ENCODE data around the gene AGK.

AGK gene

GRCh38 chr7:141559961-141560360 is 8.8 kb downstream of the AGK start:
- peaks cover 2% of the 10 kb centered on the region for H3K36me3 ChIP-seq (ENCODE audit: control insufficient read depth, insufficient read depth, low read length)
- no peak overlapping the region for H3K9ac ChIP-seq (ENCODE audit: low read length)
- H3K4me3 ChIP-seq (ENCODE audit: low read length), result no peak overlapping the region
- no peaks in the 10 kb centered on the region for H3K27me3 ChIP-seq (ENCODE audit: control insufficient read depth, insufficient read depth, low read length)
- no peaks in the 10 kb centered on the region for H3K4me1 ChIP-seq (ENCODE audit: control insufficient read depth, insufficient read depth, low read length)
- H3K27ac ChIP-seq (ENCODE audit: low read depth, low read length), result no peak overlapping the region

- Histone ChIP-seq H3K36me3 (ENCODE audit: control insufficient read depth, insufficient read depth, low read length) (peaks cover 2% of the 10 kb centered on the region), H3K27me3 (ENCODE audit: control insufficient read depth, insufficient read depth, low read length) (no peaks in the 10 kb centered on the region), H3K4me3 (ENCODE audit: low read length) (no peak overlapping the region), H3K27ac (ENCODE audit: low read depth, low read length) (no peak overlapping the region), H3K4me1 (ENCODE audit: control insufficient read depth, insufficient read depth, low read length) (no peaks in the 10 kb centered on the region), H3K9ac (ENCODE audit: low read length) (no peak overlapping the region)
Observed at GRCh38 chr7:141562036-141562435, 10.8 kb downstream of the AGK start.

GRCh38 chr7:141562543-141562942 is 11.3 kb downstream of the AGK start:
- Histone ChIP-seq H3K27me3 (ENCODE audit: control insufficient read depth, insufficient read depth, low read length) (no peaks in the 10 kb centered on the region), H3K9ac (ENCODE audit: low read length) (no peak overlapping the region), H3K4me3 (ENCODE audit: low read length) (no peak overlapping the region), H3K27ac (ENCODE audit: low read depth, low read length) (no peak overlapping the region), H3K4me1 (ENCODE audit: control insufficient read depth, insufficient read depth, low read length) (no peaks in the 10 kb centered on the region), H3K36me3 (ENCODE audit: control insufficient read depth, insufficient read depth, low read length) (peaks cover 2% of the 10 kb centered on the region)

- Histone ChIP-seq H3K36me3 (ENCODE audit: control insufficient read depth, insufficient read depth, low read length) (peaks cover 2% of the 10 kb centered on the region), H3K27ac (ENCODE audit: low read depth, low read length) (no peak overlapping the region), H3K27me3 (ENCODE audit: control insufficient read depth, insufficient read depth, low read length) (no peaks in the 10 kb centered on the region), H3K4me1 (ENCODE audit: control insufficient read depth, insufficient read depth, low read length) (no peaks in the 10 kb centered on the region), H3K9ac (ENCODE audit: low read length) (no peak overlapping the region), H3K4me3 (ENCODE audit: low read length) (no peak overlapping the region)
Observed at GRCh38 chr7:141562972-141563371, 11.8 kb downstream of the AGK start.

- H3K36me3 ChIP-seq (ENCODE audit: control insufficient read depth, insufficient read depth, low read length), result peaks cover 5% of the 10 kb centered on the region
- no peak overlapping the region for H3K9ac ChIP-seq (ENCODE audit: low read length)
- H3K4me3 ChIP-seq (ENCODE audit: low read length), result no peak overlapping the region
- no peaks in the 10 kb centered on the region for H3K4me1 ChIP-seq (ENCODE audit: control insufficient read depth, insufficient read depth, low read length)
- no peak overlapping the region for H3K27ac ChIP-seq (ENCODE audit: low read depth, low read length)
- H3K27me3 ChIP-seq (ENCODE audit: control insufficient read depth, insufficient read depth, low read length), result no peaks in the 10 kb centered on the region
Observed at GRCh38 chr7:141563956-141564623, 12.9 kb downstream of the AGK start.

- Histone ChIP-seq H3K9ac (ENCODE audit: low read length) (no peak overlapping the region), H3K36me3 (ENCODE audit: control insufficient read depth, insufficient read depth, low read length) (peaks cover 5% of the 10 kb centered on the region), H3K4me1 (ENCODE audit: control insufficient read depth, insufficient read depth, low read length) (no peaks in the 10 kb centered on the region), H3K27ac (ENCODE audit: low read depth, low read length) (no peak overlapping the region), H3K27me3 (ENCODE audit: control insufficient read depth, insufficient read depth, low read length) (no peaks in the 10 kb centered on the region), H3K4me3 (ENCODE audit: low read length) (no peak overlapping the region)
Observed at GRCh38 chr7:141567432-141567831, 16.2 kb downstream of the AGK start.

- H3K27ac ChIP-seq (ENCODE audit: low read depth, low read length), result no peak overlapping the region
- peaks cover 5% of the 10 kb centered on the region for H3K36me3 ChIP-seq (ENCODE audit: control insufficient read depth, insufficient read depth, low read length)
- H3K4me3 ChIP-seq (ENCODE audit: low read length), result no peak overlapping the region
- H3K9ac ChIP-seq (ENCODE audit: low read length), result no peak overlapping the region
- H3K27me3 ChIP-seq (ENCODE audit: control insufficient read depth, insufficient read depth, low read length), result no peaks in the 10 kb centered on the region
- no peaks in the 10 kb centered on the region for H3K4me1 ChIP-seq (ENCODE audit: control insufficient read depth, insufficient read depth, low read length)
Observed at GRCh38 chr7:141568227-141568626, 17.0 kb downstream of the AGK start.

GRCh38 chr7:141571059-141571458 is 19.8 kb downstream of the AGK start:
- Histone ChIP-seq H3K4me3 (ENCODE audit: low read length) (no peak overlapping the region), H3K27me3 (ENCODE audit: control insufficient read depth, insufficient read depth, low read length) (no peaks in the 10 kb centered on the region), H3K4me1 (ENCODE audit: control insufficient read depth, insufficient read depth, low read length) (no peaks in the 10 kb centered on the region), H3K9ac (ENCODE audit: low read length) (no peak overlapping the region), H3K27ac (ENCODE audit: low read depth, low read length) (no peak overlapping the region), H3K36me3 (ENCODE audit: control insufficient read depth, insufficient read depth, low read length) (peaks cover 5% of the 10 kb centered on the region)

GRCh38 chr7:141572175-141572574 is 21.0 kb downstream of the AGK start:
- Histone ChIP-seq H3K4me1 (ENCODE audit: control insufficient read depth, insufficient read depth, low read length) (no peaks in the 10 kb centered on the region), H3K36me3 (ENCODE audit: control insufficient read depth, insufficient read depth, low read length) (peaks cover 3% of the 10 kb centered on the region), H3K4me3 (ENCODE audit: low read length) (no peak overlapping the region), H3K27me3 (ENCODE audit: control insufficient read depth, insufficient read depth, low read length) (no peaks in the 10 kb centered on the region), H3K27ac (ENCODE audit: low read depth, low read length) (no peak overlapping the region), H3K9ac (ENCODE audit: low read length) (no peak overlapping the region)

- Histone ChIP-seq H3K4me3 (ENCODE audit: low read length) (no peak overlapping the region), H3K4me1 (ENCODE audit: control insufficient read depth, insufficient read depth, low read length) (no peaks in the 10 kb centered on the region), H3K9ac (ENCODE audit: low read length) (no peak overlapping the region), H3K27ac (ENCODE audit: low read depth, low read length) (no peak overlapping the region), H3K27me3 (ENCODE audit: control insufficient read depth, insufficient read depth, low read length) (no peaks in the 10 kb centered on the region), H3K36me3 (ENCODE audit: control insufficient read depth, insufficient read depth, low read length) (no peaks in the 10 kb centered on the region)
Observed at GRCh38 chr7:141573511-141573910, 22.3 kb downstream of the AGK start.

GRCh38 chr7:141575164-141575563 is 24.0 kb downstream of the AGK start:
- H3K36me3 ChIP-seq (ENCODE audit: control insufficient read depth, insufficient read depth, low read length), result no peaks in the 10 kb centered on the region
- H3K27me3 ChIP-seq (ENCODE audit: control insufficient read depth, insufficient read depth, low read length), result no peaks in the 10 kb centered on the region
- no peaks in the 10 kb centered on the region for H3K4me1 ChIP-seq (ENCODE audit: control insufficient read depth, insufficient read depth, low read length)
- H3K4me3 ChIP-seq (ENCODE audit: low read length), result no peak overlapping the region
- no peak overlapping the region for H3K9ac ChIP-seq (ENCODE audit: low read length)
- no peak overlapping the region for H3K27ac ChIP-seq (ENCODE audit: low read depth, low read length)

- Histone ChIP-seq H3K4me3 (ENCODE audit: low read length) (no peak overlapping the region), H3K4me1 (ENCODE audit: control insufficient read depth, insufficient read depth, low read length) (no peaks in the 10 kb centered on the region), H3K27me3 (ENCODE audit: control insufficient read depth, insufficient read depth, low read length) (no peaks in the 10 kb centered on the region), H3K9ac (ENCODE audit: low read length) (no peak overlapping the region), H3K36me3 (ENCODE audit: control insufficient read depth, insufficient read depth, low read length) (no peaks in the 10 kb centered on the region), H3K27ac (ENCODE audit: low read depth, low read length) (no peak overlapping the region)
Observed at GRCh38 chr7:141575654-141576448, 24.6 kb downstream of the AGK start.
